ENCODE measurements around the gene IL1RAP. TPM values are rescaled to one million over a fixed set of nuclear protein-coding genes. Genes with fewer than 3 reads are reported as not detected.

IL1RAP gene
- total and polyA plus RNA-seq, 2 experiments from 2014 or later, result 17.5 to 32.3 TPM

DNA sequence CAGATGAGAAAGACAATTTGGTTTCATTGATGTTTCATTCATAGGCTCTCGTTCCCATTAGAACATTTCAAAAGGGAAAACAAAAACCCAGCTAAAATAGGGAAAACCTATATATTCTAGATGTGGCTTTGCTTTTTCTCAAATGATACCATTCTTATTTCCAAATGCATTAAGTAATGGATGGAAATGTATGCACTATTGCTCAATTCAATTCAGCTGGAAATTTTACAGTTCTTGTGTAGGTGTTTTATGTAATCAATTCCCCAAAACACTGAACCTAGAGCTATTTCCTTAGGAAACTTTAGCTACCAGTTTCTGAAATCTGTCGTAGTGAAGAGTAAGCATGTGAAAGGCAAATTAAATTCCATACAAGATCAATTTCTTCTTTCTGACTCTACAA lies 11.7 kb downstream of the IL1RAP start:
- no peaks in the 10 kb centered on the region; the same call in 1 of the 2 replicates for H3K36me3 ChIP-seq (ENCODE audit: low read depth)
- no peaks in the 10 kb centered on the region for H3K9me2 ChIP-seq (ENCODE audit: insufficient read depth)
- no peak overlapping the region for H3K27ac ChIP-seq
- H3K79me2 ChIP-seq (ENCODE audit: insufficient read depth), result peaks cover 80% of the 10 kb centered on the region
- no peak overlapping the region for H3K9ac ChIP-seq
- H3K27me3 ChIP-seq (replicated peaks; ENCODE audit: insufficient read depth), result no peaks in the 10 kb centered on the region
- no peak overlapping the region for H3K4me2 ChIP-seq (ENCODE audit: unreplicated experiment)
- no peak overlapping the region for H3K4me3 ChIP-seq
- in situ Hi-C loops (cut with MboI), result no loop called here
- H3F3A ChIP-seq (ENCODE audit: insufficient read depth), result 0 out of 2 replicates have a peak, but pooled peaks cover 13% of the 10 kb centered on the region
- DNase-seq, result no peak
- WGBS, 2 experiments (ENCODE audit: low coverage in 1 of 2, low lambda C conversion rate in 2 of 2, missing lambda C conversion rate in 2 of 2), result 79 to 86% methylated on average over 2 of the region's 2 CpGs
- peaks cover 40% of the 10 kb centered on the region for H3K4me1 ChIP-seq (ENCODE audit: insufficient read depth)
- TF ChIP-seq EZH2phosphoT487 (IDR thresholded peaks at IDR 0.05; ENCODE audit: insufficient read depth, low read depth), result no peak
- TF ChIP-seq EZH2 (IDR thresholded peaks at IDR 0.05; ENCODE audit: insufficient read depth, poor library complexity, severe bottlenecking), result no peak
- no peaks in the 10 kb centered on the region for H4K20me1 ChIP-seq (ENCODE audit: insufficient read depth)
- no peaks in the 10 kb centered on the region for H3K9me3 ChIP-seq (ENCODE audit: low read depth)
- no peak overlapping the region for H2AFZ ChIP-seq

- H3K36me3 ChIP-seq (ENCODE audit: low read depth), result no peaks in the 10 kb centered on the region
- peak overlapping the region; percentile 17 for H3K9ac ChIP-seq
- no peaks in the 10 kb centered on the region for H4K20me1 ChIP-seq (ENCODE audit: insufficient read depth)
- peak; percentile 73 for DNase-seq
- TF ChIP-seq EZH2phosphoT487 (IDR thresholded peaks at IDR 0.05; ENCODE audit: insufficient read depth, low read depth) (no peak), EZH2 (IDR thresholded peaks at IDR 0.05; ENCODE audit: insufficient read depth, poor library complexity, severe bottlenecking) (no peak)
- 0 out of 2 replicates have a peak, but pooled peaks cover 13% of the 10 kb centered on the region for H3F3A ChIP-seq (ENCODE audit: insufficient read depth)
- 43 to 45% methylated on average over 5 of the region's 5 CpGs for WGBS, 2 experiments (ENCODE audit: low coverage in 1 of 2, low lambda C conversion rate in 2 of 2, missing lambda C conversion rate in 2 of 2)
- peak overlapping the region; percentile 36 for H3K27ac ChIP-seq
- peak overlapping the region; percentile 48 for H3K4me2 ChIP-seq (ENCODE audit: unreplicated experiment)
- H3K79me2 ChIP-seq (ENCODE audit: insufficient read depth), result peaks cover 74% of the 10 kb centered on the region
- H3K9me2 ChIP-seq (ENCODE audit: insufficient read depth), result no peaks in the 10 kb centered on the region
- H3K27me3 ChIP-seq (replicated peaks; ENCODE audit: insufficient read depth), result no peaks in the 10 kb centered on the region
- in situ Hi-C loops (cut with MboI), result no loop called here
- peaks cover 40% of the 10 kb centered on the region for H3K4me1 ChIP-seq (ENCODE audit: insufficient read depth)
- H3K4me3 ChIP-seq, result no peak overlapping the region
- no peaks in the 10 kb centered on the region for H3K9me3 ChIP-seq (ENCODE audit: low read depth)
- H2AFZ ChIP-seq, result no peak overlapping the region
These were observed 13.2 kb downstream of the IL1RAP start for GRCh38 chr3:190526787-190527762.

- Histone ChIP-seq H2AFZ (no peak overlapping the region), H3K27me3 (replicated peaks; ENCODE audit: insufficient read depth) (no peaks in the 10 kb centered on the region), H3K36me3 (ENCODE audit: low read depth) (no peaks in the 10 kb centered on the region), H3K9me2 (ENCODE audit: insufficient read depth) (no peaks in the 10 kb centered on the region), H3K4me1 (ENCODE audit: insufficient read depth) (peaks cover 40% of the 10 kb centered on the region), H3K79me2 (ENCODE audit: insufficient read depth) (peaks cover 70% of the 10 kb centered on the region), H3K9ac (no peak overlapping the region), H3K9me3 (ENCODE audit: low read depth) (no peaks in the 10 kb centered on the region), H3K4me2 (ENCODE audit: unreplicated experiment) (peak overlapping the region; percentile 48), H3K27ac (no peak overlapping the region), H4K20me1 (ENCODE audit: insufficient read depth) (no peaks in the 10 kb centered on the region), H3F3A (ENCODE audit: insufficient read depth) (peaks cover 14% of the 10 kb centered on the region), H3K4me3 (no peak overlapping the region)
- 87 to 90% methylated on average over 3 of the region's 3 CpGs for WGBS, 2 experiments (ENCODE audit: low coverage in 1 of 2, low lambda C conversion rate in 2 of 2, missing lambda C conversion rate in 2 of 2)
- TF ChIP-seq EZH2phosphoT487 (IDR thresholded peaks at IDR 0.05; ENCODE audit: insufficient read depth, low read depth) (no peak), EZH2 (IDR thresholded peaks at IDR 0.05; ENCODE audit: insufficient read depth, poor library complexity, severe bottlenecking) (no peak)
- DNase-seq, result peak; percentile 36
- in situ Hi-C loops (cut with MboI), result no loop called here
These were observed 14.8 kb downstream of the IL1RAP start for GRCh38 chr3:190528706-190529105.

DNA sequence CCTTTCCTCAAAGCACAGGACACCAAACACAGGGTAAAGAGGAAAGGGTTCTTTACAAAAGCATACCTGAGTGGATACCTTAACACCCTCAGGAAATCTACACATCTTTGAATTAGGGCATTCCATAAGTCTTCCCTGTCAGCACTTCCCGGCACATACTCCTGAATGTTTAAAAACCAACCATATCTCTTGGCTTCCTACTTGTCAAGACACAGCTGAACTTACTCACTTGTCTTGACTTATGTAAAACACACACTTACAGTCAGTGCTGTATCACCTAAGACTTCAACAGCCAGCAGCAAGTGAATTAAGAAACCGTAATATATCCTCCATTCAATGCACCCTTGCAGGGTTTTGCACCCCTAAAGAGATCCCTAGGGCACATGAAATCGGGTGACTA lies 17.5 kb downstream of the IL1RAP start:
- Histone ChIP-seq H3K9me3 (ENCODE audit: low read depth) (no peaks in the 10 kb centered on the region), H3K27me3 (replicated peaks; ENCODE audit: insufficient read depth) (no peaks in the 10 kb centered on the region), H3K4me1 (ENCODE audit: insufficient read depth) (peaks cover 55% of the 10 kb centered on the region), H3K9ac (no peak overlapping the region), H3K9me2 (ENCODE audit: insufficient read depth) (no peaks in the 10 kb centered on the region), H3K4me2 (ENCODE audit: unreplicated experiment) (no peak overlapping the region), H3F3A (ENCODE audit: insufficient read depth) (peaks cover 40% of the 10 kb centered on the region), H3K27ac (no peak overlapping the region), H4K20me1 (ENCODE audit: insufficient read depth) (no peaks in the 10 kb centered on the region), H3K4me3 (no peak overlapping the region), H3K79me2 (ENCODE audit: insufficient read depth) (peaks cover 59% of the 10 kb centered on the region), H2AFZ (no peak overlapping the region), H3K36me3 (ENCODE audit: low read depth) (no peaks in the 10 kb centered on the region)
- 98 to 100% methylated on average over 3 of the region's 3 CpGs for WGBS, 2 experiments (ENCODE audit: low coverage in 1 of 2, low lambda C conversion rate in 2 of 2, missing lambda C conversion rate in 2 of 2)
- no peak for DNase-seq
- in situ Hi-C loops (cut with MboI), result no loop called here
- TF ChIP-seq EZH2 (IDR thresholded peaks at IDR 0.05; ENCODE audit: insufficient read depth, poor library complexity, severe bottlenecking) (no peak), EZH2phosphoT487 (IDR thresholded peaks at IDR 0.05; ENCODE audit: insufficient read depth, low read depth) (no peak)

All from GM23248 (cell line).